GM21423 (cell line): Measurements from ENCODE around the gene EFNB2.

ENCODE experiments used
- ATAC-seq: cut with Tn5 transposase; IDR thresholded peaks from one replicate; pipeline ENCODE4 v1.9.1; 2021; ENCODE audit warnings: mild to moderate bottlenecking, moderate library complexity; ENCODE audit not compliant: unreplicated experiment

The EFNB2 gene, protein sequence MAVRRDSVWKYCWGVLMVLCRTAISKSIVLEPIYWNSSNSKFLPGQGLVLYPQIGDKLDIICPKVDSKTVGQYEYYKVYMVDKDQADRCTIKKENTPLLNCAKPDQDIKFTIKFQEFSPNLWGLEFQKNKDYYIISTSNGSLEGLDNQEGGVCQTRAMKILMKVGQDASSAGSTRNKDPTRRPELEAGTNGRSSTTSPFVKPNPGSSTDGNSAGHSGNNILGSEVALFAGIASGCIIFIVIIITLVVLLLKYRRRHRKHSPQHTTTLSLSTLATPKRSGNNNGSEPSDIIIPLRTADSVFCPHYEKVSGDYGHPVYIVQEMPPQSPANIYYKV

DNA sequence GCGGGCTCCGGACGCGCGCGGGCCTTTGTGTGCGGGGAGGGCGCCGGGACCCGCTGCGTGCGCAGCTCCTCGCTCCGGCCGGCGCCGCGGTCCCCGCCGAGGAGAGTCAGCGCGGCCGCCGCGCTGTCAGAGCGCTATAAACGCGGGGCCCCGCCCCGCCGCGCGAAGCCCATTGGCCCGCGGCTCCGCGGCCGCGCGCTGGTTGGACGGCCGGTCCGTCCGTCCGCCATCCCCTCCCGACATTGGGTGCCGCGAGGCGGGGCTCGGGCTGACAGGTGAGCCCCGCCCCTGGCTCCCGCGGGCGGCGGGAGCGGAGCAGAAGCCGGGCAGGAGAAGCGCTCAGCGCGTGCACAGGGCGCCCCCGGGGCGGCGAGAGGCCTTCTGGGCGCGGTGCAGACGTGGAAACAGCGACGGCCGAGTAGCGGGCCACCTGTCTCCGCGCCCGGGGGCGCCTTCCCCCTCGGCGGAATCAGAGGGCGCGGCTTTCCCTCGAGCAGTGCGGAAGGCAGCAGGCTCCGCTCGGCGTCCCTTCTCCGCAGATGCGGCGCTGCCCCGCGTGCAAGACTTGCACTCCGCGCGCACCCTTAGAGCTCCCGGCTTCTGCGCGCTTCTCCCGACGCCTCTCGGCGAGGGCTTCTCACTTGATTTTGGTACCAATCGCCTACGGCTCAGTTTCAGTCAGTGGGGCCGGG, at the start of gene EFNB2:
TSS of gene EFNB2 (minus strand) at position 111 of the 692 bp plus-strand sequence. CDS start 698 bp downstream, outside the sequence.
- ATAC-seq = peak; percentile 96

- no peak for ATAC-seq
Observed at GRCh38 chr13:106581225-106581624, 45.8 kb upstream of the EFNB2 start.

DNA sequence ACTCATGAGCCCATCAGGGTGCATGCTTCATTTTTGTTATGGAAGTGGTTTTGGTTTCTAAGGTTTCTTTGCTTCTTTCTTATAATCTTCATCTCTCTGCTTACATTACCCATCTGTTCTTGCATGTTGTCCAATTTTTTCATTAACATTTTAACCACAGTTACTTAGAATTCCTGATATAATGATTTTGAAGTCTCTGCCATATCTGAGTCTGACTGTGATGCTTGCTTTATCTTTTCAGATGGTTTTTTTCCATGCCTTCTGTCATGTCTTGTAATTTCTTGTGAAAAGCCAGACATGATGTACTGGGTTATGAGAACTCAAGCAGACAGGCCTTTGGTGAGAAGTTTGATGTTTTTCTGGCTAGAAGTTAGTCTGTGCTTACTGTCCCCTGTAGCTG, 40.4 kb upstream of the EFNB2 start:
- ATAC-seq = no peak

GRCh38 chr13:106573868-106574267, 38.4 kb upstream of the EFNB2 start:
- no peak for ATAC-seq

DNA sequence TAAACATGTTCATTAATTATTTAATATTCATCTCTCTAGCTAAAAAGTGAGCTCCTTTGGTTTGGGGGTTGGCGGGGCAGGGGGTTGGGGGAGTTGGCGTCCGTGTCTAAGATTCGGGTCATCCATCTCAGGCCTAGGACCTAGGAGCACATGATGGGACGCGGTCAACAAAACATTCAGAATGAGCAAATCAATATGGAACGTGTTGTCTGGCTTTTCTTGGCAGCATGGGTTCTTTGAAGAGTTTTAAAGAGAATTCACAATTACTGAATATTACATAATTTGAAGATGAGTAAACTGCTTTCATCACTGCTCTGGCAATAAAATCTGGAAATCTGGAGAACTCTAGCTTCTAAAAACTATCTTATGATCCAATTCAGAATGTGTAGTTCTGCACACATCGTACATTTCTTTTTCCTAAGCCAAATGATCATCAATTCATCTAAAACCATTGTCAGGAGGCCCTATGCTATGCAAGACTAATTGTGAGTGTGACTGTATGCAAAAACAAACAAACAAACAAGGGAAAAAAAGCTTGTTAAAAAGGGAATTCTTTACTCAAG, 37.9 kb upstream of the EFNB2 start:
- ATAC-seq = no peak

DNA sequence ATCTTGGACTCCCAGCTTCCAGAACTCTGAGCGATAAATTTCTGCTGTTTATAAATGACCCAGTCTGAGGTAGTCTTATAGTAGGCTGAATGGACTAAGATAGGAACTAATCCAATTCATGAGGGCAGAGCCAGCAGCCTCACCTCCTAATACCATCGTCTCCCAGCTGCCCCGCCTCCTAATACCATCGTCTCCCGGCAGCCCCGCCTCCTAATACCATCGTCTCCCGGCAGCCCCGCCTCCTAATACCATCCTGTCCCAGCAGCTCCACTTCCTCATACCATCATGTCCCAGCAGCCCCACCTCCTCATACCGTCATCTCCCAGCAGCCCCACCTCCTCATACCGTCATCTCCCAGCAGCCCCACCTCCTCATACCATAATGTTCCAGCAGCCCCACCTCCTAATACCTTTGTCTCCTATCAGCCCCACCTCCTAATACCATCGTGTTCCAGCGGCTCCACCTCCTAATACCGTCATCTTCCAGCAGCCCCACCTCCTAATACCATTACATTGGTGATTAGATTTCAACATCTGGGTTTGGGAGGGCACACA, 34.9 kb upstream of the EFNB2 start:
- ATAC-seq = no peak

DNA sequence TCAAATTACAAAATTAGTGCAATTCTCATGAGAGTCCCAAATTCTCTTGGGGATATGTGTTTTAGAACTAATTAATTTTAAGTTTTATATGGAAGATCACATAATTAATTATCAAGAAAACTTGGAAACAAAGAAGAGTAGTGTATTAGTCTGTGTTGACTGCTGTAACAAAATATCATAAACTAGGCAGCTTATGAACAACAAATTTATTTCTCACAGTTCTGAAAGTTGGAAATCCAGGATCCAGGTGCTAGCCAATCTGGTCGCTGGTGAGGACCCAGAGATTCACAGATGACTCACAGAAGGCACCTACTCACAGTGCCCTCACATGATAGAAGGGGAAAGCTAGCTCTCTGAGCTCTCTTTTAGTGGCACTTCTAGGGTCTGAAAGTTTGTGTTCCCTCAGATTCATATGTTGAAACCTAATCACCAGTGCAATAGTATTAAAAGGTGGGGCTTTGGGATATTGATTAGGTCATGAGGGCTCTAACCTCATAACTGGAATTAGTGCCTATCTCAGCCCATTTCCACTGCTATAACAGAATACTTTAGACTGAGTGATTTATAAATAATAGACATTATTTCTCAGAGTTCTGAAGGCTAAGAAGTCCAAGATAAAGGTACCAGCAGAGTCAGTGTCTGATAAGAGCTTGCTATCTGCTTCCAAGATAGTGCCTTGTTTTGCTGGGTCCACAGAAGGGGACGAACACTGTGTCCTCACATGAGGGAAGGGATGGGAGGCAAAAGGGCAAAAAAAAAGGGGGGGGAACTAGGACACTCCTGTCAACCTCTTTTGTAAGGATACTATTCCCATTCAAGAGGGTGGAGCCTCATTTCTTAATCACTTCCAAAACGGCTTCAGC, 34.0 kb upstream of the EFNB2 start:
- ATAC-seq = no peak

DNA sequence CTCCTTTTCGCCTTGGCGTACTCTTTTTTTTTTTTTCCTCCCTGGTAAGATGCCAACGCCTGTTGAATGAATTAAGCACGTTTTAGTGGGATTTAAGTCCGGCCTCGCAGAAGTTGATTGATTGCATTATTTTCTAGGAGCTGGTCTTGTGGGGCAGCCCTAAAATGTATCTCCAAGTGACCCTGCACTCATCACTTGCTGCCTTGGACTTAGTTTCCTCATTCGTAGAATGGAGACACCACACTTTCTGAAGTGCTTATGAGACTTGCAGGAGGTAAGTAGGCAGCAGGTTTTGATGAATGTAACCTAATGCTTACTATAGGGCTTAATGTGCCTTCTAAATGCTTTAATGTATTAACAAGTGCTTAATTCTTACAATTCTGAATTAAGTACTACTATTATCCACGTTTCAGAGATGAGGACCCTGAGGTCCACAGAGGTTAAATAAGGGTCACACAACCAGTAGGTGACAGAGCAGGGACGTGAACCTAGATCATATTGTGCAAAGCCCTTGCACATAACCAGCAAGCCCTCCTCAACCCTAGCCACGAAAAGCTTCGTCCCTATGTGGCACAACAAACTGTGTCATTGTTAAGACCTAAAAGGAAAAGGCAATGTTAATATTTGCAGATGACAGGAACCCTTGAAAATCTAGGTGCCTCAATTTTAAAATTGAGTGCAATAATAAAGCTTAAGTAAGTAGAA, 33.0 kb upstream of the EFNB2 start:
- ATAC-seq = peak; percentile 32

- ATAC-seq = peak; percentile 78
Observed at GRCh38 chr13:106567474-106568298, 32.2 kb upstream of the EFNB2 start, which contains the start of gene ARGLU1. TSS of gene ARGLU1 (minus strand) at chr13:106568137. CDS start at chr13:106567919, 218 bp downstream.

DNA sequence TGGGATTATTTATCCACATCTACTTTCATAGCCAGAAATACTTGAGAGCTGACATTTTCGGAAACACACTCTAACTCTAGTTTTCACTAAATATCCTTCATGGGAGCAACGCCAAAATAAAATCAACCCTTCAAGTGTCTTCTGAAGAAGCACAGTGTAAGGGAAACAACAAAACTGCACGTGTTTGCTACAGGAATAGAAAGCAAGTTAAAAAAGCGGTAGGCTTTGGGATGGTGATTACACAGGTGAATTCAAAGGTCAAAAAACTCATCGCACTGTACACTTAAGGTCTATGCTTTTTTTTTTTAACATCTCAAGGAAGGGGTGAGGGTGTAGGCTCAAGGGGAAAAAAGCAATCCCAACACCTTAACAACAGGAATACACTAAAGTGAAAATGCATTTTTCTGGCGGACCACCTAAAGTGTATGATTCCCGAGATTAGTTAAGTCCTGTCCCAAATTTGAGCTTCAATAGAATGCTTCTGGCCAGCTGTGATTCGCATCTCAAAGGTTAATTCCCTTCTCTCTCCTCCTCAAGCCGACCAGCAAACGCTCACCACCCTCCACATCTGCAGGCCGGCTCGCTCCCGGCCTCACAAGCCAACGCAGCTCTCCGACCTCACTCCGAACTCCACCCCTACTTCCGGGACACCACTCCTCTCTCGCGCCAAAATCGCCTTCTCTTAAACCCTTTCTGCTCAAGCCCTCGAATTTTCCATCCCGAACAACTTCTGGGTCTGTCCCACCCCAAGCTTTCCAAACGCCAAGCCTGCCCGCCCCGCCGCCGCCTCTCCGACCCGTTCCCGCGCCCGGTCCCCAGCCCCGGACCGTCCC, 31.4 kb upstream of the EFNB2 start:
- peak; percentile 39 for ATAC-seq

GRCh38 chr13:106565127-106565775, 29.8 kb upstream of the EFNB2 start:
- ATAC-seq = no peak

DNA sequence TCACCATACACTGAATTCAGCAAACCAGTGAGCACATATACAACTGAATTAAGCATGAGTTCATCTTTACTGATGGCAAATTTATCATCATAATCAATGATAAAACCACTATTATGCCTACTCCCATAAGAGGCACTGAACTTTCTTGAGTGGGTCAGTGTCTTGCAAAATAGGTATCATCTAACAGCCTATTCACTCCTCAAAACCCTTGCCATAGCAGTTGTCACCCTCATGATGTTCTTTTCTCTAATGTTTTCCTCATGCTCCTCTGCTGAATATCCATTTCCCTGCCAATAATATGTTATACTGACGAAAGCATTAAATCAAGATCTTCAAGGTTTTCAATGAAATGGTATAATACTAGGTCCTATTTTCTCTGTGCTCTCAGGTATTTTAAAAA, 26.8 kb upstream of the EFNB2 start:
- no peak for ATAC-seq

- peak; percentile 76 for ATAC-seq
Observed at GRCh38 chr13:106561551-106562170, 26.2 kb upstream of the EFNB2 start.

GRCh38 chr13:106560821-106561220, 25.4 kb upstream of the EFNB2 start:
- ATAC-seq = no peak

DNA sequence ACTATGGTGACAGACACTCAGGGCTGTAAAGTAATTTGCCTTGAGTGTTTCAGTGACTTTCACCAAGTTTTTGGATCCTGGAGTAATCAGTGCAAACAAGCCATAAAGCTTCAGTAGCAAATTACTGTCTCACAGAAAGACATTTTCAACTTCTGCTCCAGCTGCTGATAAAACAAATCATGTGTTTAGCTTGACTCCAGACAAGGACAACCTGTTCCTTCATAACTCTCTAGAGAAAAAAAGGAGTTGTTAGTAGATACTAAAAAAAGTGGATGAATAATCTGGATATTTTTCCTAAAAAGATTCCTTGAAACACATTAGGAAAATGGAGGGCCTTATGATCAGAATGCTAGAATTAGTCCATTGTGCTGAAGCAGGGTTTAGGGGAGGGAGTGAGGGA, 23.1 kb upstream of the EFNB2 start:
- no peak for ATAC-seq

GRCh38 chr13:106555631-106556328, 20.3 kb upstream of the EFNB2 start:
- ATAC-seq = no peak

DNA sequence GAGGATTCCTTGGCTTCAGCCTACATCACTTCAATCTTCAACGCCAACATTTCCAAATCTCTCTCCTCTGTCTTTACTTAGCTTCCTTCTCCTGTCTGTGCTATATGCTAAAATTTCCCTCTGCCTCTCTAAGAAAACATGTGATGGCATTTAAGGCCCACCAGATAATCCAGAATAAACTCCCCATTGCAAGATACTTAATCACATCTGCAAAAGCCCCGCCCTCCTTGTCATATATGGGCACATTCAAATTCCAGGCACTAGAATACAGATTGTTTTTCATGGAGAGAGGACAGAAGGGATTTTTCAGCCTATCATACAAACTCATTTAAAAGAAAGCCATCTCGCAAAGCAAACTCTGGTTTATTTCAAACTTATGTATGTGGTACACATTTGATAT, 16.3 kb upstream of the EFNB2 start:
- no peak for ATAC-seq
